Measurements from ENCODE around the gene HSD11B1.

DNA sequence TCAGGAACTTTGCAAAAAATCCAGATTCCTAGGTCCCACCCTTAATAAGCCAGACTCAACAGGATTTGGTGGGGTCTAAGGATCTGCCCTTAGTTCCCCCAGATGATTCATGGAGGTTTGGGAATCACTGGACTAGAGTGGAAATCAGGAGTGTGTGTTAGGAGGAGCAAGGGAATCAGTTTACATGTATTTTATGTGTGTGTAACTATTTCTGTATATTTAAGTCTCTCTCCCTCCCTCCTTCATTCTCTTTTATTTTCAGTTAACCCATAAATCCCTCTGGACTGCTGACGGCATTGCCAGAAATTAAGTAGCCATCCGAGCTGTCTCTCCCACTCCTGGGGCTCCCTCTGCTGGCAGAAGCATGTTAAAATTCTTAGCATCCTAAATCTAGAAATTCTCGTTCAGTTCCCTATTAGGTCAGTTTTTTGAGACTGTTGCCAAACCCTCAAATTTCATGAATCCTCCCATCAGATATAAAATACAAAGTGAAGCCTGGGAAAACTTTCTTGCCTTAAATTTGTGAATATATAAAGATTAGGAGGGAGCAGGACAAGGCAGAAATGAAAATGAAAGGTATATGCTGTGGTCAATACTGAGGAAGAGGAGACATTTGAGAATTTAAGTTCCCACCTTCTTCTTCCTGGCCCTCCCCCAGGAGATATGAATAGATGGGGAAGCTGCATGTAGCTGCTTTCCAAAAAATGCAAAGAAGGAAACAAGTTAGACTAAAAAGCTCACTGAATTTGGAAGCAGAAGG, 11.7 kb upstream of the HSD11B1 start:
- TF ChIP-seq, protein P1, sequence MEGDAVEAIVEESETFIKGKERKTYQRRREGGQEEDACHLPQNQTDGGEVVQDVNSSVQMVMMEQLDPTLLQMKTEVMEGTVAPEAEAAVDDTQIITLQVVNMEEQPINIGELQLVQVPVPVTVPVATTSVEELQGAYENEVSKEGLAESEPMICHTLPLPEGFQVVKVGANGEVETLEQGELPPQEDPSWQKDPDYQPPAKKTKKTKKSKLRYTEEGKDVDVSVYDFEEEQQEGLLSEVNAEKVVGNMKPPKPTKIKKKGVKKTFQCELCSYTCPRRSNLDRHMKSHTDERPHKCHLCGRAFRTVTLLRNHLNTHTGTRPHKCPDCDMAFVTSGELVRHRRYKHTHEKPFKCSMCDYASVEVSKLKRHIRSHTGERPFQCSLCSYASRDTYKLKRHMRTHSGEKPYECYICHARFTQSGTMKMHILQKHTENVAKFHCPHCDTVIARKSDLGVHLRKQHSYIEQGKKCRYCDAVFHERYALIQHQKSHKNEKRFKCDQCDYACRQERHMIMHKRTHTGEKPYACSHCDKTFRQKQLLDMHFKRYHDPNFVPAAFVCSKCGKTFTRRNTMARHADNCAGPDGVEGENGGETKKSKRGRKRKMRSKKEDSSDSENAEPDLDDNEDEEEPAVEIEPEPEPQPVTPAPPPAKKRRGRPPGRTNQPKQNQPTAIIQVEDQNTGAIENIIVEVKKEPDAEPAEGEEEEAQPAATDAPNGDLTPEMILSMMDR (IDR thresholded peaks at IDR 0.05) = peak; percentile 68 to 78
- no peak for TF ChIP-seq POLR2A (IDR thresholded peaks at IDR 0.05)
